Panc1 (cell line): ENCODE measurements around the gene PHRF1.

Source experiments
- CTCF ChIP-seq: fragments of 450-650 bp; IDR thresholded peaks from 2 replicates; pipeline ENCODE4 v1.5.1; 2017; ENCODE audit warnings: mild to moderate bottlenecking
- POLR2AphosphoS5 ChIP-seq: IDR thresholded peaks from 2 replicates; pipeline ENCODE4 v1.6.1; 2012; ENCODE audit warnings: mild to moderate bottlenecking, low read depth, low read length, moderate library complexity
- SIN3A ChIP-seq: IDR thresholded peaks from 2 replicates; pipeline ENCODE4 v1.6.1; 2012; ENCODE audit warnings: low read depth, mild to moderate bottlenecking, low read length, moderate library complexity, borderline replicate concordance; ENCODE audit not compliant: insufficient read depth
- TCF7L2 ChIP-seq: IDR thresholded peaks from 2 replicates; pipeline ENCODE4 v1.6.1; 2011; ENCODE audit warnings: mild to moderate bottlenecking, low read depth, low read length, inconsistent platforms
- TF ChIP-seq, protein P1 (sequence below), 2 experiments: IDR thresholded peaks; 2 replicates each; pipeline ENCODE4 v1.6.1; 2011 to 2012; ENCODE audit warnings: low read depth in 2 of 2, control low read depth in 1 of 2, low read length in 1 of 2, mild to moderate bottlenecking in 1 of 2, moderate library complexity in 1 of 2; ENCODE audit not compliant: insufficient read depth in 1 of 2

GRCh38 chr11:550021-550745, 26.1 kb upstream of the PHRF1 start:
- TF ChIP-seq POLR2AphosphoS5 (no peak), SIN3A (no peak), CTCF (no peak), TCF7L2 (no peak)
- TF ChIP-seq, protein P1, sequence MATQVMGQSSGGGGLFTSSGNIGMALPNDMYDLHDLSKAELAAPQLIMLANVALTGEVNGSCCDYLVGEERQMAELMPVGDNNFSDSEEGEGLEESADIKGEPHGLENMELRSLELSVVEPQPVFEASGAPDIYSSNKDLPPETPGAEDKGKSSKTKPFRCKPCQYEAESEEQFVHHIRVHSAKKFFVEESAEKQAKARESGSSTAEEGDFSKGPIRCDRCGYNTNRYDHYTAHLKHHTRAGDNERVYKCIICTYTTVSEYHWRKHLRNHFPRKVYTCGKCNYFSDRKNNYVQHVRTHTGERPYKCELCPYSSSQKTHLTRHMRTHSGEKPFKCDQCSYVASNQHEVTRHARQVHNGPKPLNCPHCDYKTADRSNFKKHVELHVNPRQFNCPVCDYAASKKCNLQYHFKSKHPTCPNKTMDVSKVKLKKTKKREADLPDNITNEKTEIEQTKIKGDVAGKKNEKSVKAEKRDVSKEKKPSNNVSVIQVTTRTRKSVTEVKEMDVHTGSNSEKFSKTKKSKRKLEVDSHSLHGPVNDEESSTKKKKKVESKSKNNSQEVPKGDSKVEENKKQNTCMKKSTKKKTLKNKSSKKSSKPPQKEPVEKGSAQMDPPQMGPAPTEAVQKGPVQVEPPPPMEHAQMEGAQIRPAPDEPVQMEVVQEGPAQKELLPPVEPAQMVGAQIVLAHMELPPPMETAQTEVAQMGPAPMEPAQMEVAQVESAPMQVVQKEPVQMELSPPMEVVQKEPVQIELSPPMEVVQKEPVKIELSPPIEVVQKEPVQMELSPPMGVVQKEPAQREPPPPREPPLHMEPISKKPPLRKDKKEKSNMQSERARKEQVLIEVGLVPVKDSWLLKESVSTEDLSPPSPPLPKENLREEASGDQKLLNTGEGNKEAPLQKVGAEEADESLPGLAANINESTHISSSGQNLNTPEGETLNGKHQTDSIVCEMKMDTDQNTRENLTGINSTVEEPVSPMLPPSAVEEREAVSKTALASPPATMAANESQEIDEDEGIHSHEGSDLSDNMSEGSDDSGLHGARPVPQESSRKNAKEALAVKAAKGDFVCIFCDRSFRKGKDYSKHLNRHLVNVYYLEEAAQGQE (IDR thresholded peaks at IDR 0.05; ENCODE audit: insufficient read depth in 1 of 2, low read depth in 2 of 2, low read length in 1 of 2): no peak
